Natural killer cell (primary cell): Measurements from ENCODE around the gene SNRK. TPM values are rescaled to one million over a fixed set of nuclear protein-coding genes. Genes with fewer than 3 reads are reported as not detected.

Experiments used
- ATAC-seq, 3 donors: fragments of 150-1000 bp in 2 of 3; fragments of 200-7000 bp in 1 of 3; cut with Tn5 transposase; 1 replicate in 1 of 3; 2 replicates in 2 of 3; pipeline ENCODE4 v1.10.0; 2021; ENCODE audit warnings: mild to moderate bottlenecking in 2 of 3, moderate library complexity in 2 of 3
- DNase-seq, 2 donors: peaks; one replicate each; pipeline versions ENCODE4 v3.0.0 to v3.0.0-alpha.2; 2013 to 2021; ENCODE audit warnings: mixed read lengths in 1 of 2
- H3K27ac ChIP-seq: one replicate; pipeline ENCODE4 v1.5.1; 2013; ENCODE audit warnings: mild to moderate bottlenecking, low read length
- H3K27me3 ChIP-seq: one replicate; pipeline ENCODE4 v1.6.1; 2013; ENCODE audit warnings: low read length; ENCODE audit not compliant: control insufficient read depth, insufficient read depth
- H3K36me3 ChIP-seq: one replicate; pipeline ENCODE4 v1.6.1; 2013; ENCODE audit warnings: low read length; ENCODE audit not compliant: control insufficient read depth, insufficient read depth
- H3K4me1 ChIP-seq: one replicate; pipeline ENCODE4 v1.6.1; 2013; ENCODE audit warnings: low read length; ENCODE audit not compliant: control insufficient read depth, insufficient read depth
- H3K4me3 ChIP-seq: one replicate; pipeline ENCODE4 v1.5.1; 2013; ENCODE audit warnings: low read length
- H3K9me3 ChIP-seq: one replicate; pipeline ENCODE4 v1.6.1; 2013; ENCODE audit warnings: low read length; ENCODE audit not compliant: control insufficient read depth, insufficient read depth
- H3K27ac Mint-ChIP-seq, 2 donors: one replicate each; pipeline ENCODE4 v1.8.0; 2022; ENCODE audit warnings: mild to moderate bottlenecking in 2 of 2, mixed read lengths in 2 of 2, moderate library complexity in 1 of 2
- H3K27me3 Mint-ChIP-seq, 2 donors: one replicate each; pipeline ENCODE4 v1.8.0; 2022; ENCODE audit warnings: low read depth in 2 of 2, mixed read lengths in 2 of 2
- H3K36me3 Mint-ChIP-seq: one replicate; pipeline ENCODE4 v1.8.0; 2022; ENCODE audit warnings: mixed read lengths
- H3K4me1 Mint-ChIP-seq, 2 donors: one replicate each; pipeline ENCODE4 v1.8.0; 2022; ENCODE audit warnings: mixed read lengths in 2 of 2
- H3K4me3 Mint-ChIP-seq: one replicate; pipeline ENCODE4 v1.8.0; 2022; ENCODE audit warnings: mild to moderate bottlenecking, moderate library complexity, mixed read lengths
- H3K9me3 Mint-ChIP-seq, 2 donors: one replicate each; pipeline ENCODE4 v1.8.0; 2022; ENCODE audit warnings: mixed read lengths in 2 of 2
- WGBS: methylation state at CpG from one replicate; pipeline ENCODE4 v1.1.7; 2013; ENCODE audit warnings: missing lambda C conversion rate; ENCODE audit not compliant: insufficient coverage; 5-methylcytosine and 5-hydroxymethylcytosine counted together
- intact Hi-C: fragments of 100-400 bp; cut with micrococcal nuclease; formaldehyde crosslinking; loops from one replicate; pipeline ENCODE4 v1.14.2; 2022
- total RNA-seq, 4 donors: library from RNA; stranded (reverse); fragments of 120-200 nt in 1 of 4; gene quantifications; one replicate each; pipeline versions ENCODE4 v1.2.3 to v1.2.4, GENCODE V29; 2013 to 2022
- TF ChIP-seq, protein P1 (sequence below): fragments of 200-600 bp; IDR thresholded peaks from one replicate; pipeline ENCODE4 v1.8.0; 2022; ENCODE audit warnings: antibody characterized with exemption

The SNRK gene
- total RNA-seq, 3 donors from 2014 or later (not counting 1 experiment from before 2014, with no cell fraction given) = 177 to 209 (median 186) TPM

DNA sequence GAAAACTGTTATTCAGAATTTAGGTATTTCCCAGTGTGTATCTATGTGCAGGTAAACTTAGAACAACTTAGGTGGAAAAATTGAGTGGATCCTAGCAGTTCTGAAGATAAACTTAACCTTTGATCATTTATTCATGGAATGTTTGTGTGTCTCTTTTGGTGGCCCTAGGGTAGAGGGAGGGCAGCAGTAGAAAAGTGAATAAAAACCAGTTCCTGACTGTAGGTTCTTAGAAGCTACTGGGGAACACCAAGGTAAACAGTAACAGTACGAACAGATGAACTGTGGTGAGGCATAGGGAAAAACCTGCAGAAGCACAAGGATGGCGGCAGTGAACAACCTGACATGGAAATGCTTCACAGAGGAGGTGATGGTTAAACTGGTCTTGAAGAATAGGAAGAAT is 2.5 kb downstream of the SNRK start:
- Histone ChIP-seq H3K9me3 (no peaks in the 10 kb centered on the region), H3K4me3 (peak overlapping the region; percentile 70), H3K4me1 (peaks cover 42% of the 10 kb centered on the region), H3K36me3 (peaks cover 23% of the 10 kb centered on the region), H3K27ac (peak overlapping the region; percentile 87), H3K27me3 (no peaks in the 10 kb centered on the region)
- H3K27me3 Mint-ChIP-seq = no peaks in the 10 kb centered on the region
- DNase-seq (no peak), ATAC-seq (no peak)
- intact Hi-C loops = loop anchor here (1.0 to 5.0 kb wide), 5 partner anchors 8 to 277 kb away; no protein-coding TSS in a partner anchor
- H3K27ac Mint-ChIP-seq = peak overlapping the region; percentile 94 to 97
- H3K9me3 Mint-ChIP-seq = no peaks in the 10 kb centered on the region
- H3K4me1 Mint-ChIP-seq = peaks cover 60 to 70% of the 10 kb centered on the region in 2 donors
- peak overlapping the region; percentile 91 for H3K4me3 Mint-ChIP-seq
- H3K36me3 Mint-ChIP-seq = no peaks in the 10 kb centered on the region
- TF ChIP-seq, protein P1, sequence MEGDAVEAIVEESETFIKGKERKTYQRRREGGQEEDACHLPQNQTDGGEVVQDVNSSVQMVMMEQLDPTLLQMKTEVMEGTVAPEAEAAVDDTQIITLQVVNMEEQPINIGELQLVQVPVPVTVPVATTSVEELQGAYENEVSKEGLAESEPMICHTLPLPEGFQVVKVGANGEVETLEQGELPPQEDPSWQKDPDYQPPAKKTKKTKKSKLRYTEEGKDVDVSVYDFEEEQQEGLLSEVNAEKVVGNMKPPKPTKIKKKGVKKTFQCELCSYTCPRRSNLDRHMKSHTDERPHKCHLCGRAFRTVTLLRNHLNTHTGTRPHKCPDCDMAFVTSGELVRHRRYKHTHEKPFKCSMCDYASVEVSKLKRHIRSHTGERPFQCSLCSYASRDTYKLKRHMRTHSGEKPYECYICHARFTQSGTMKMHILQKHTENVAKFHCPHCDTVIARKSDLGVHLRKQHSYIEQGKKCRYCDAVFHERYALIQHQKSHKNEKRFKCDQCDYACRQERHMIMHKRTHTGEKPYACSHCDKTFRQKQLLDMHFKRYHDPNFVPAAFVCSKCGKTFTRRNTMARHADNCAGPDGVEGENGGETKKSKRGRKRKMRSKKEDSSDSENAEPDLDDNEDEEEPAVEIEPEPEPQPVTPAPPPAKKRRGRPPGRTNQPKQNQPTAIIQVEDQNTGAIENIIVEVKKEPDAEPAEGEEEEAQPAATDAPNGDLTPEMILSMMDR = no peak
- 63% methylated on average over 2 of the region's 2 CpGs for WGBS

DNA sequence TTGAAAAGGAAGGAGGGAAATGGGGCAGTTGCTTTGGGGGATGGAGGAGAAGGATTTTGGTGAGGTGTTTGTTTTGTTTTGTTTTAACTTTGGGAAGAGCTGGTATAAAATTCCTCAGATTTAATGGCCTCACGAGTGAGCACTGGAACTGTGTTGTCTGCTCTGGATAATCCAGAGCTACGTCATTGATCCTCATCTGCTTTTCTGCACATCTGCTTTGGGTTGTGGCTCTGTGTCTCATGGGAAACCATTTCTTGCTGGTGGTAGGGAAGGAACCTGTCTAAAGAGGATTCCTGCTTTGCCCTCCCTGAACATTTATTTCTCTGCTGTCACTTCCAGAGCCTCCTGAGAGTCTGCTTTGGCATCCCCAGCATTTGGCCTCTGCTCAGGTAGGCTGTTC is 3.1 kb downstream of the SNRK start:
- H3K36me3 Mint-ChIP-seq = no peaks in the 10 kb centered on the region
- TF ChIP-seq, protein P1 = no peak
- H3K4me3 Mint-ChIP-seq = peak overlapping the region; percentile 91
- H3K27me3 Mint-ChIP-seq = no peaks in the 10 kb centered on the region
- intact Hi-C loops = loop anchor here (5.0 kb wide), 4 partner anchors 88 to 277 kb away; no protein-coding TSS in a partner anchor
- Histone ChIP-seq H3K27me3 (no peaks in the 10 kb centered on the region), H3K4me3 (peak overlapping the region; percentile 70), H3K27ac (peak overlapping the region; percentile 87), H3K36me3 (peaks cover 23% of the 10 kb centered on the region), H3K4me1 (peaks cover 42% of the 10 kb centered on the region), H3K9me3 (no peaks in the 10 kb centered on the region)
- peak overlapping the region; percentile 94 to 97 for H3K27ac Mint-ChIP-seq
- no peaks in the 10 kb centered on the region for H3K9me3 Mint-ChIP-seq
- WGBS = 68% methylated on average over 2 of the region's 2 CpGs
- peaks cover 60 to 72% of the 10 kb centered on the region in 2 donors for H3K4me1 Mint-ChIP-seq
- ATAC-seq (no peak), DNase-seq (no peak)

DNA sequence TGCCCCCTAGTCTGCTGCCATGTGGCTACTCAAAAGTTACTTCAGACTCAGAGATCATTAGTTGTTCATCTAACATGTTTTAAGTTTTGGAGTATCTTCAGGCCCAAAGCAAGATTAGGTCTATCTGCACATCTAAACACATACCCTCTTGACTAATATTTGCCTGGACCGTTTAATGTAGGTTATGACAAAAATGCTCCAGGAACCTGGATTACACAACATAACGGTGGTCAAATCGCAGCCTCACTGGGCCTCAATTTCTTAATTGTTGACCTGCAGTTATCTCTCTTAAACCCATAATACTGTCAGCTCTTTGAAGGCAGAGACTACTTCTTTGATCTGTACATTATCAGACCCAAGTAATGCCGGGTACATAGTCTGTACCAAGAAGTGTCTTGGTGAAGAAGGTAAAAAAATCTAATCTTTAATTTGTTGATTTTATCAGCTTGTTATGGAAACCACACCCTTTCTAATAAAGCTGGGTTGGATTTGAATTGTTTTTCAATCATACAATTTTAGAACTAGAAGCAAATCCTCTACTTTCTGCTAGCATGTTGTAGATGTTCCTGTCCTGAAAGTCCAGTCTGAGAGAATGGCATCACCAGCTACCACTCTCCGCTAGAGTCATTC is 3.6 kb downstream of the SNRK start:
- intact Hi-C loops = loop anchor here (5.0 kb wide), 4 partner anchors 87 to 278 kb away; no protein-coding TSS in a partner anchor
- no peak overlapping the region for H3K4me3 ChIP-seq
- ATAC-seq (no peak), DNase-seq (no peak)
- TF ChIP-seq, protein P1 = no peak
- Mint-ChIP-seq H3K27ac (peak overlapping the region; percentile 94 to 97), H3K9me3 (no peaks in the 10 kb centered on the region), H3K4me3 (peak overlapping the region; percentile 91), H3K36me3 (no peaks in the 10 kb centered on the region), H3K27me3 (no peaks in the 10 kb centered on the region), H3K4me1 (peaks cover 62 to 78% of the 10 kb centered on the region in 2 donors)
- no peaks in the 10 kb centered on the region for H3K9me3 ChIP-seq
- peaks cover 23% of the 10 kb centered on the region for H3K36me3 ChIP-seq
- 80% methylated on average over 4 of the region's 5 CpGs for WGBS
- peaks cover 42% of the 10 kb centered on the region for H3K4me1 ChIP-seq
- no peaks in the 10 kb centered on the region for H3K27me3 ChIP-seq
- H3K27ac ChIP-seq = peak overlapping the region; percentile 87
